Uterus (tissue), 4 donors: ENCODE results near the gene NTNG1. TPM values are rescaled to one million over a fixed set of nuclear protein-coding genes. Genes with fewer than 3 reads are reported as not detected.

Experiments
- DNase-seq, 2 donors: peaks; one replicate each; pipeline ENCODE4 v3.0.0-alpha.2; 2019 to 2020
- H3K27ac ChIP-seq, 2 donors: fragments of 200-600 bp; sonication (generic); 1 replicate in 1 of 2; 2 replicates in 1 of 2; pipeline ENCODE4 v1.5.1; 2016 to 2018
- H3K27me3 ChIP-seq, 2 donors: fragments of 200-600 bp; sonication (generic); one replicate each; pipeline ENCODE4 v1.5.1; 2018 to 2019; ENCODE audit warnings: control low read depth in 1 of 2
- H3K36me3 ChIP-seq, 2 donors: fragments of 200-600 bp; sonication (generic); one replicate each; pipeline ENCODE4 v1.5.1; 2019; ENCODE audit warnings: control low read depth in 1 of 2
- H3K4me1 ChIP-seq, 2 donors: fragments of 200-600 bp; sonication (generic); one replicate each; pipeline ENCODE4 v1.5.1; 2018 to 2019; ENCODE audit warnings: control low read depth in 1 of 2
- H3K4me3 ChIP-seq, 2 donors: fragments of 200-600 bp; sonication (generic); 1 replicate in 1 of 2; 2 replicates in 1 of 2; pipeline ENCODE4 v1.5.1; 2018 to 2019; ENCODE audit warnings: mild to moderate bottlenecking in 1 of 2
- H3K9me3 ChIP-seq, 2 donors: fragments of 200-600 bp; sonication (generic); one replicate each; pipeline ENCODE4 v1.5.1; 2019; ENCODE audit warnings: control low read depth in 1 of 2
- POLR2A ChIP-seq, 2 donors: fragments of 450-650 bp; IDR thresholded peaks; one replicate each; pipeline ENCODE4 v1.6.1; 2016; ENCODE audit warnings: antibody characterized with exemption in 2 of 2, mild to moderate bottlenecking in 1 of 2, moderate library complexity in 1 of 2
- intact Hi-C: fragments of 100-400 bp; cut with DNase I; formaldehyde crosslinking; loops from one replicate; pipeline ENCODE4 v1.15.1; 2023; ENCODE audit warnings: low total_unique reads
- total RNA-seq, 4 donors: library from RNA; depleted of rRNA in 3 of 4; stranded (reverse); fragments of >200 nt in 3 of 4; gene quantifications; one replicate each; pipeline versions ENCODE4 v1.1.0 to v1.2.4, GENCODE V29; 2014 to 2023
- TF ChIP-seq, protein P1 (sequence below), 4 experiments: fragments of 200-600 bp in 2 of 4; fragments of 450-650 bp in 2 of 4; sonication (generic) in 2 of 4; IDR thresholded peaks; one replicate each; pipeline ENCODE4 v1.5.1; 2016 to 2019; ENCODE audit warnings: antibody characterized with exemption in 4 of 4, mild to moderate bottlenecking in 2 of 4, moderate library complexity in 1 of 4
- donor health status: DM: yes; HTN: yes; CAD: no.

The NTNG1 gene
- total RNA-seq, 4 donors from 2014 or later = 1.2 to 11.9 TPM; not detected in 2

DNA sequence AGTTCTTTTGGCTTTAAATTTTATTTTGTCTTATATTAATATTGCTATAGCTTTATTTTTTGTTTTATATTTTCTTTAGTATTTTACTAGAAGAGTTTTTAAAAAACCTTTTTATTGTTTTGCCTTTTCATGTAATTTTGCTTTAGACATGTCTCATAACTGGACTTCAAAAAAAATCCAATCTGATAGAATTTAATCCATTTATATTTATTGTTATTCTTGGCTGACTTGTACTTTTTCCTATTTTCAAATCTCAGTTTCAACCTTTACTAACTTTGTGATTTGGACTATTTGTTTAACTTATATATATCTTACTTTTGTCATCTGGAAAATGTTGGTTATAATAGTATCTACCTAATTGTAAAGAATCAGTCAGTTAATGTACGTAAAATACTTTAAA lies 61.2 kb downstream of the NTNG1 start:
- H3K27me3 ChIP-seq = no peaks in the 10 kb centered on the region
- no peaks in the 10 kb centered on the region for H3K9me3 ChIP-seq
- H3K27ac ChIP-seq = no peak overlapping the region
- no peaks in the 10 kb centered on the region for H3K36me3 ChIP-seq
- no peak overlapping the region for H3K4me3 ChIP-seq
- TF ChIP-seq, protein P1, sequence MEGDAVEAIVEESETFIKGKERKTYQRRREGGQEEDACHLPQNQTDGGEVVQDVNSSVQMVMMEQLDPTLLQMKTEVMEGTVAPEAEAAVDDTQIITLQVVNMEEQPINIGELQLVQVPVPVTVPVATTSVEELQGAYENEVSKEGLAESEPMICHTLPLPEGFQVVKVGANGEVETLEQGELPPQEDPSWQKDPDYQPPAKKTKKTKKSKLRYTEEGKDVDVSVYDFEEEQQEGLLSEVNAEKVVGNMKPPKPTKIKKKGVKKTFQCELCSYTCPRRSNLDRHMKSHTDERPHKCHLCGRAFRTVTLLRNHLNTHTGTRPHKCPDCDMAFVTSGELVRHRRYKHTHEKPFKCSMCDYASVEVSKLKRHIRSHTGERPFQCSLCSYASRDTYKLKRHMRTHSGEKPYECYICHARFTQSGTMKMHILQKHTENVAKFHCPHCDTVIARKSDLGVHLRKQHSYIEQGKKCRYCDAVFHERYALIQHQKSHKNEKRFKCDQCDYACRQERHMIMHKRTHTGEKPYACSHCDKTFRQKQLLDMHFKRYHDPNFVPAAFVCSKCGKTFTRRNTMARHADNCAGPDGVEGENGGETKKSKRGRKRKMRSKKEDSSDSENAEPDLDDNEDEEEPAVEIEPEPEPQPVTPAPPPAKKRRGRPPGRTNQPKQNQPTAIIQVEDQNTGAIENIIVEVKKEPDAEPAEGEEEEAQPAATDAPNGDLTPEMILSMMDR (IDR thresholded peaks at IDR 0.05) = no peak
- no peak for TF ChIP-seq POLR2A (IDR thresholded peaks at IDR 0.05)
- DNase-seq = no peak
- H3K4me1 ChIP-seq = no peaks in the 10 kb centered on the region
- intact Hi-C loops = no loop called here

GRCh38 chr1:107213225-107213624 lies 72.4 kb downstream of the NTNG1 start:
- H3K27ac ChIP-seq = no peak overlapping the region
- intact Hi-C loops = no loop called here

GRCh38 chr1:107220036-107220435 lies 79.2 kb downstream of the NTNG1 start:
- H3K27me3 ChIP-seq = no peaks in the 10 kb centered on the region

More at GRCh38 chr1:107213225-107213624, 72.4 kb downstream of the NTNG1 start:
- TF ChIP-seq, protein P1 (IDR thresholded peaks at IDR 0.05) = no peak
- H3K4me1 ChIP-seq = no peaks in the 10 kb centered on the region
- DNase-seq = no peak
- no peaks in the 10 kb centered on the region for H3K27me3 ChIP-seq
- H3K9me3 ChIP-seq = no peaks in the 10 kb centered on the region
- H3K4me3 ChIP-seq = no peak overlapping the region
- no peaks in the 10 kb centered on the region for H3K36me3 ChIP-seq

DNA sequence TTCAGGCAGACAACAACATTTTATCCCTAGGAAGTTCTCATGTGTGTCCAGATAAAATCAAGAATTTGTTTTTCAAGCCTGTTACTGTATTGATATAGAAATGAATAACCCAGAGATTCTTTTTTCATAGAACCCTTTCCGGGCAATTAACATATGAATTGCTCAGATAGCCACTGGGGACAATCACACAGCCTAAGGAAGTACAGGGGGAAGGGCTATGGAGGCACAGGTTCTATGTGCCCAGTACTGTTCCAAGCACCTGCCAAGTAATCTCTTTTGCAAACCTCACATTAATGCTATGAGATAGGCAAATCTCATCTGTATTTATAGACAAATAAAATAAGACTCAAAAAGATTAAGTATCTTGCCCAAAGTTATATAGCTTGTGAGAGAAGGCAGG lies 84.9 kb downstream of the NTNG1 start:
- no peak for TF ChIP-seq POLR2A (IDR thresholded peaks at IDR 0.05)
- TF ChIP-seq, protein P1 (IDR thresholded peaks at IDR 0.05) = no peak
- intact Hi-C loops = no loop called here
- no peak for DNase-seq

More at GRCh38 chr1:107220036-107220435, 79.2 kb downstream of the NTNG1 start:
- H3K9me3 ChIP-seq = no peaks in the 10 kb centered on the region
- no peaks in the 10 kb centered on the region for H3K4me1 ChIP-seq
- TF ChIP-seq, protein P1 (IDR thresholded peaks at IDR 0.05) = no peak
- TF ChIP-seq POLR2A (IDR thresholded peaks at IDR 0.05) = no peak
- no peak overlapping the region for H3K27ac ChIP-seq
- intact Hi-C loops = no loop called here
- no peaks in the 10 kb centered on the region for H3K36me3 ChIP-seq
- DNase-seq = no peak
- H3K4me3 ChIP-seq = no peak overlapping the region

GRCh38 chr1:107228704-107229371 lies 88.0 kb downstream of the NTNG1 start:
- H3K27ac ChIP-seq = no peak overlapping the region
- intact Hi-C loops = no loop called here
- no peaks in the 10 kb centered on the region for H3K27me3 ChIP-seq
- H3K9me3 ChIP-seq = no peaks in the 10 kb centered on the region
- H3K4me1 ChIP-seq = no peaks in the 10 kb centered on the region
- DNase-seq = no peak
- no peak overlapping the region for H3K4me3 ChIP-seq
- TF ChIP-seq, protein P1 (IDR thresholded peaks at IDR 0.05) = no peak
- no peak for TF ChIP-seq POLR2A (IDR thresholded peaks at IDR 0.05)
- no peaks in the 10 kb centered on the region for H3K36me3 ChIP-seq

More for the DNA sequence above, 84.9 kb downstream of the NTNG1 start:
- no peak overlapping the region for H3K27ac ChIP-seq
- no peak overlapping the region for H3K4me3 ChIP-seq
- H3K9me3 ChIP-seq = no peaks in the 10 kb centered on the region
- no peaks in the 10 kb centered on the region for H3K27me3 ChIP-seq
- H3K4me1 ChIP-seq = no peaks in the 10 kb centered on the region
- H3K36me3 ChIP-seq = no peaks in the 10 kb centered on the region
